ENCODE measurements around the gene SDHD. TPM values are rescaled to one million over a fixed set of nuclear protein-coding genes. Genes with fewer than 3 reads are reported as not detected.

The SDHD gene
- polyA plus RNA-seq, 1 donor (not counting 4 experiments of a cell fraction or from before 2014, with no cell fraction given): 101 TPM

DNA sequence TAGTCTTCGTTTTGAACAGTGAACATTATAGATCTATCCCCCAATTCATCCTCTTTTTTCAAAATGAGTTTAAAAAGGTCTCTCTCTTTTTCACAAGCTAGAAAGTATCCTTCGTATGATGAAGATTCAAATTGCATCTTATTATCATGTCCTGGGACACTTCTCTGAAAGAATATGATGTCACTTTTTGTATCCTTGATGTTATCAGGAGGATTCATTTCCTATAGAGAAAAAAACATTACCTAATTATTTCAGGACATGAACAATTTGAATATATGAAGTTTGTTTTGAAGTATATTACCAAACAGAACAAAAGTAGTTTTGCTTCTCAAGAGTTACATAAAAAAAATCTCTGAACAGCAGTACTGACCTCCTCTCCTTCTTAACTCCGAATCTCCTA lies 56.9 kb downstream of the SDHD start:
- Histone ChIP-seq H3K4me1 (ENCODE audit: control insufficient read depth, extremely low read depth, insufficient read depth, low read length) (no peaks in the 10 kb centered on the region), H3K9ac (ENCODE audit: control insufficient read depth, extremely low read depth, insufficient read depth, low read length) (no peak overlapping the region), H2AFZ (ENCODE audit: control insufficient read depth, low read length) (no peak overlapping the region), H3K79me2 (ENCODE audit: control insufficient read depth, insufficient read depth, low read length) (no peaks in the 10 kb centered on the region), H3K36me3 (ENCODE audit: control insufficient read depth in 2 of 2, extremely low read depth in 1 of 2, insufficient read depth in 2 of 2, low read length in 2 of 2) (peaks cover 16 to 19% of the 10 kb centered on the region in 2 experiments), H4K20me1 (ENCODE audit: control insufficient read depth, extremely low read depth, insufficient read depth, low read length) (no peaks in the 10 kb centered on the region), H3K9me3 (ENCODE audit: control insufficient read depth, low read depth, low read length) (no peaks in the 10 kb centered on the region), H3K4me2 (ENCODE audit: control insufficient read depth, extremely low read depth, insufficient read depth, low read depth, low read length) (no peak overlapping the region), H3K27ac (ENCODE audit: control insufficient read depth, insufficient read depth, low read length) (no peak overlapping the region), H3K9me1 (ENCODE audit: control insufficient read depth, extremely low read depth, insufficient read depth, low read length) (no peaks in the 10 kb centered on the region), H3K4me3 (ENCODE audit: control insufficient read depth in 2 of 3, extremely low read depth in 1 of 3, insufficient read depth in 2 of 3, low read depth in 1 of 3, low read length in 3 of 3) (no peak overlapping the region), H3K27me3 (ENCODE audit: control insufficient read depth, extremely low read depth, insufficient read depth, low read length) (no peaks in the 10 kb centered on the region)
- FAIRE-seq: no peak
- dilution Hi-C loops (cut with MboI; ENCODE audit: extremely low pct_ligation_motif_present, low sequenced_read_pairs): no loop called here
- TF ChIP-seq EZH2 (IDR thresholded peaks at IDR 0.05; ENCODE audit: low read length): no peak
- TF ChIP-seq, protein P1, sequence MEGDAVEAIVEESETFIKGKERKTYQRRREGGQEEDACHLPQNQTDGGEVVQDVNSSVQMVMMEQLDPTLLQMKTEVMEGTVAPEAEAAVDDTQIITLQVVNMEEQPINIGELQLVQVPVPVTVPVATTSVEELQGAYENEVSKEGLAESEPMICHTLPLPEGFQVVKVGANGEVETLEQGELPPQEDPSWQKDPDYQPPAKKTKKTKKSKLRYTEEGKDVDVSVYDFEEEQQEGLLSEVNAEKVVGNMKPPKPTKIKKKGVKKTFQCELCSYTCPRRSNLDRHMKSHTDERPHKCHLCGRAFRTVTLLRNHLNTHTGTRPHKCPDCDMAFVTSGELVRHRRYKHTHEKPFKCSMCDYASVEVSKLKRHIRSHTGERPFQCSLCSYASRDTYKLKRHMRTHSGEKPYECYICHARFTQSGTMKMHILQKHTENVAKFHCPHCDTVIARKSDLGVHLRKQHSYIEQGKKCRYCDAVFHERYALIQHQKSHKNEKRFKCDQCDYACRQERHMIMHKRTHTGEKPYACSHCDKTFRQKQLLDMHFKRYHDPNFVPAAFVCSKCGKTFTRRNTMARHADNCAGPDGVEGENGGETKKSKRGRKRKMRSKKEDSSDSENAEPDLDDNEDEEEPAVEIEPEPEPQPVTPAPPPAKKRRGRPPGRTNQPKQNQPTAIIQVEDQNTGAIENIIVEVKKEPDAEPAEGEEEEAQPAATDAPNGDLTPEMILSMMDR (optimal IDR thresholded peaks at IDR 0.05 in 1 of 3, IDR thresholded peaks at IDR 0.05 in 1 of 3, conservative IDR thresholded peaks at IDR 0.05 in 1 of 3; ENCODE audit: extremely low read depth in 1 of 3, insufficient read depth in 2 of 3, low read length in 3 of 3): no peak
- no peak for DNase-seq (ENCODE audit: low read depth, low spot score)

Other genes starting within 250 kb of the SDHD start
- gene ALG9, start 215.3 kb upstream of the SDHD start, polyA plus RNA-seq: 23.4 to 34.4 TPM (median 27.2 TPM) in 3 replicates
- gene FDXACB1, start 207.7 kb upstream of the SDHD start, polyA plus RNA-seq: 2.2 to 3.5 TPM (median 2.9 TPM) in 3 replicates
- 33.0 to 63.8 TPM (median 58.9 TPM) in 3 replicates for gene CFAP68, start 207.3 kb upstream of the SDHD start, polyA plus RNA-seq
- 7.4 to 47.9 TPM (median 11.0 TPM) in 3 replicates for gene CRYAB, start 175.1 kb upstream of the SDHD start, polyA plus RNA-seq
- 0.08 to 0.98 TPM (median 0.22 TPM) in 3 replicates for gene HSPB2, start 174.1 kb upstream of the SDHD start, polyA plus RNA-seq
- gene C11orf52, start 168.0 kb upstream of the SDHD start, polyA plus RNA-seq: 2.9 to 5.5 TPM (median 3.5 TPM) in 3 replicates
- 5.9 to 13.2 TPM (median 7.8 TPM) in 3 replicates for gene DIXDC1, start 149.5 kb upstream of the SDHD start, polyA plus RNA-seq
- 23.3 to 41.9 TPM (median 40.2 TPM) in 3 replicates for gene DLAT, start 61.5 kb upstream of the SDHD start, polyA plus RNA-seq
- gene PIH1D2, start 12.9 kb upstream of the SDHD start, polyA plus RNA-seq: 1.2 to 2.0 TPM (median 1.9 TPM) in 3 replicates
- gene NKAPD1, start 12.6 kb upstream of the SDHD start, polyA plus RNA-seq: 13.1 to 23.3 TPM (median 18.9 TPM) in 3 replicates
- gene TIMM8B, start 117 bp upstream of the SDHD start, polyA plus RNA-seq: 91.7 to 151 TPM (median 126 TPM) in 3 replicates
- gene IL18, start 77.2 kb downstream of the SDHD start, polyA plus RNA-seq: 117 to 205 TPM (median 161 TPM) in 3 replicates
- not detected in 3 replicates for gene TEX12, start 80.5 kb downstream of the SDHD start, polyA plus RNA-seq
- 0.37 to 0.51 TPM (median 0.40 TPM) in 3 replicates for gene BCO2, start 88.6 kb downstream of the SDHD start, polyA plus RNA-seq
- 37.8 to 72.5 TPM (median 43.7 TPM) in 3 replicates for gene PTS, start 139.6 kb downstream of the SDHD start, polyA plus RNA-seq
- gene PLET1, start 174.0 kb downstream of the SDHD start, polyA plus RNA-seq: 0.05 TPM in 1 of 3 replicates, not detected in the others